NCI-H146 (cell line): ENCODE measurements around the gene PSAPL1.

Experiments
- DNase-seq: peaks from one replicate; lab custom pipeline; 2025; lab: John Stamatoyannopoulos, UW

Gene PSAPL1

DNA sequence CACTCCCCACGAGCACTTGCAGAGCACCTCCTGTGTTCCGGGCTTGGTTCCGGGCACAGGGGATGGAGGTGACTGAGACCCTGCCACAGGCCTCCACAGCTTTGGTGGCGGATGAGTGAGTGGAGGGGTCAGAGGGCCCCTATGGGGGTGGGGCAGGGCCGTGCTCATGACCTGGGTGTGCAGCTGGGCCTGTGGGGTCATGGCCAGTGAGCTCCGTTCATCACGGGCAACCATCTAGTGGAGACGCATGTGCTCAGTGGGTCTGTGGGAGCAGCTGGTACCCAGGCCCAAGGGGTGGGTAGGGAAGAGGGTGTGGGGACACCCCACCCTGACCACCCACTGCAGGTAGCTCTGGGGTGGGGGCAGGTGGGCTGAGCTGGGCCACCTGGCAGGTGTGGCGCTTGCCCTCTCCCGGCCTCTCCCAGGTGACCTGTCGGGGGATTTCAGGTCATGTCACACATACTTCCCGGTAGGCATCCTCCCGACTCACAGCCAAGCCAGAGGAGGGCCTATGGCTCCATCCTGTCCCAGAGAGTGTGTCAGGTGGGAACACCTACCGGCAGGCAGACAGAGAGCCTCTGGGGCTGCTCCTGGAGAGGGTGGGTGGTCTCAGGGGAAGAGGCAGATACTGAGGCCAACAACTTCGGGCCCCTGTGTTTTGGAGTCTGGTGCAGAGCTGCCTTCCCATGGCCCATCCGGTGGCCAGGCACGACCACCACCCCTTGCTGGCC lies 3.6 kb downstream of the PSAPL1 start:
- no peak for DNase-seq

DNA sequence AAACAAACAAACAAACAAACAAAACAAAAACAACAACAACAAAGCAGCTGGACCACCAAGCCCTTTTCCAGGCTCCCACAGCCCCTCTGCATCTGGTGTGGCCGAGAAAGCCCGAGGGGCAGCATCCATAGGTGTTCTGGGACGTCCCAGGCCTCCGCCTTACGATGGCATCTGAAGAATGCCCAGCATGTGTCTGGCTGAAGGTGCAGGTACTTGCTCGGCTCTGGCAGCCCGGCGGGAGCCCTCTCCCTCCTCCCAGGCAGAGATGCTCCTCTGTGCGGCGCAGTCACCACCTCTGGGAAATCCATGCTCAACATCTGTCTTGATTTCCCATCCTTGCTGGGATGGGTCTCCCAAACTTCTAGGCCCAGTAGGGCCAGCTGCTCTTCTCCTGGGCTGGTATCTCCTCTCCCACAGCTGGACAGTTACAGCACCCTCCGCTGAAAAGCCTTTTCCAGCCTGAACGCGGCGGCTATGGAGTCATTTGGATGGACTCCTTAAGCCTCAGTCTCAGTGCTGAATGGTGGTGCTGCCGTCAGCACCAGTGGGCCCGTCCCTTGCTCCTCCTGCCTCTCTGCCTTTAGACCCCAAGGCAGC lies 4.3 kb downstream of the PSAPL1 start:
- DNase-seq, result no peak

DNA sequence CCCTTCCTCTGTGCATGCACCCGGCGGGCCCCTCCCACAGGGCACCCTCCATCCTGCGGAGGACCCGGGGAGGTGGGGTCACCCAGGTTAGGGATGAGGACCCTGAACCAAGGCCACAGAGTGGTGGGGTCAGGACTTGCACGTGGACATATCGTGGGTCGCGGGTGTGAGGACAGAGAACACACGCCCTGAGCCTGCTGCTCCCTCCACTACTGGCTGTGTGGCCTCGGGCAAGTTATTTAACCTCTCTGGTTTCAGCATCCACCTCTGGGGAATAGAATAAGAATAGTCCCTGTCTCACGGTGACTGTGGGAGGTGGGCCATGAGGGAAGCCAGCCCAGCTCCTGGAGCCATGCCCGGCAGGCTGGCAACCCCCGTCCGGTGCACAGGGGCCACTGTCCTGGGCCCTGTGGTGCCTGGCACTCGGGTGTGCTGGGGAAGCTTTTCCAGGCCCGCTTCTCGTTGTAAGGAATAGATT lies 5.1 kb downstream of the PSAPL1 start:
- no peak for DNase-seq

DNA sequence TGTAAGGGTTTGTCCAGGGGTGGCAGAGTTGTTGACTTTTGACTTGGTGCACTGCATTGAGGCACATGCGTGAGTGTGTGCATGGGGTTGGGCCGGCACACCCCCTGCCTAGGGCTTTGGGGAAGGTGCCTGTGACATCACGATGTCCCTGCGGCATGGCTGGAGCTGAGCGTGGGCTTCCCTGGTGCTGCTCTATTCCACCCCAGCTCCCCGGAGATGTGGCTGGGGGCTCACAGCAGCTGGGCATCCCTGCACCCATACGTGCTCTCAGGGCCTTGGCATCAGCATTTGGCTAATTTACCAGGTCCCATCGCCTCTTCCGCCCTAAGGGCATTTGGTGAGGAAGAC lies 5.7 kb downstream of the PSAPL1 start:
- DNase-seq, result no peak

DNA sequence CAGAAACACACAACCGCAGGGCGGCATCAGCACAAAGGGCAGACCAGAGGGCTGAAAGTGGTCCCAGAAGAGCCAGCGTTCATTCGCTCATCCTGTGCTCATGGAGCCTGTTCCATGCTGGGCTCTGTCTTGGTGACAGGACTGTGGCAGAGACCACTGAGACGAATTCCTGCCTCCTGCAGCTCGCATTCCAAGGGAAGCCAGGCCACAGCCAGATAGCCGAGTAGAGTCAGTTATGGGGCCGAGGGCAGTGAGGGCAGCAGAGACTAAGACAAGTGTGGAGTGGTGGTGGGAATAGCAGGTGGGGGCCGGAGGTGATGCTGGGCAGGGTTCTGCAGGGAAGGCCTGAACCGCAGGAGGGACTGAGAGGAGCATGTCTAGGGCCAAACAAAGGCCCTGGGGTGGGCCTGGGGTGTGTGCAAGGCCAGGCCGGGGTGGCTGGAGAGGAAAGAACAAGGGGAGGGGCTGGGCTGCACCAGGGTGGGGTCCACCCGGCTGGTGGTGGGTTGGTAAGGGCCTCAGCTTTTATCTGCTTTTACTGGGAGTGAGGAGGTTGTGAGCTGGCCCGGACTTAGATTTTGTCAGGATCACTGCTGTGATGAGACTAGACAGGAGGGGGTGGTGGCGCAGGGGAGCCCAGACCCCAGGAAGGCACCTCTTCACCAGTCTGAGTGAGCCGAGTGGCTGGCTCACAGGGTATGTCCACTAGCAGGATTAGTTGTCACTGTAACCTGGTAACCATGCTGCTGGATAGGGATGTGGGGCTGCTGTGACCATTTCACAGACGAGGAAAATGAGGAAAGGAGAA lies 6.3 kb downstream of the PSAPL1 start:
- no peak for DNase-seq

DNA sequence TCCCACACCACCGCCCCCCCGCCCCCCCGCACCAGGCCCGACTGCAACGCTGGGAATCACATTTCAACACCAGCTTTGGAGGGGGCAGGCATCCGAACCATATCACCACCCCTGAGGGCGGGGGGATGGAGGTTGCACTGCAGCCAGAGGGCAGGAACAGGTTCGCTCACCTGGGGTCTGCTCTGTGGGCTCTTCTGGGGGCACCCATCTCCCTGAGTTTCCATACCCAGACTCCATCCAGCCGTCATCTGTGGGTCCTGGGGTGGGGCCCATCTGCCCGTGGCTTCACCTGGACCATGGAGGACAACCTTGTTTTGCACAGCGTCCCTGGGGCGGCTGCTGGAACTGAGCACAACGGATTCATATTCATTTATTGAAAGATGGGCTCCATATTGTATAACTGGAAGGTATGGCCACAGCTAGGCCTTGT lies 6.9 kb downstream of the PSAPL1 start:
- DNase-seq, result no peak

DNA sequence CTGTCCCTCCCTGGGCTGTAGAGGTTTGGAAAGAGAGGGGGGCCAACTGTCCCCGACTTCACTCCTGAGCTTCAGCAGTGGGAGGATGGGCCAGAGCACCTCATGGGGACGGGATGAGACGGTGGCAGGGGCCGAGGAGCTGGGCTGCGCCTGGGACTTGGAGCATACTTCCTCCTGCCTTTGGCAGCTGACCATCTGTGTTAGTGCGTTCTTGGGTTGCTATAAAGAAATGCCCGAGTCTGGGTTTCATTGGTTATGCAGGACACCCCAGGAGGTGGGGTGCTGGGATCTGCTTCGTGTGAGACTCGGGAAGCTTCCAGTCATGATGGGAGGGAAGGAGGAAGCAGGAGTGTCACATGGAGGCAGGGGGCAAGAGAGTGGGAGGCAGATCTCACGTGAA lies 7.4 kb downstream of the PSAPL1 start:
- DNase-seq, result no peak

DNA sequence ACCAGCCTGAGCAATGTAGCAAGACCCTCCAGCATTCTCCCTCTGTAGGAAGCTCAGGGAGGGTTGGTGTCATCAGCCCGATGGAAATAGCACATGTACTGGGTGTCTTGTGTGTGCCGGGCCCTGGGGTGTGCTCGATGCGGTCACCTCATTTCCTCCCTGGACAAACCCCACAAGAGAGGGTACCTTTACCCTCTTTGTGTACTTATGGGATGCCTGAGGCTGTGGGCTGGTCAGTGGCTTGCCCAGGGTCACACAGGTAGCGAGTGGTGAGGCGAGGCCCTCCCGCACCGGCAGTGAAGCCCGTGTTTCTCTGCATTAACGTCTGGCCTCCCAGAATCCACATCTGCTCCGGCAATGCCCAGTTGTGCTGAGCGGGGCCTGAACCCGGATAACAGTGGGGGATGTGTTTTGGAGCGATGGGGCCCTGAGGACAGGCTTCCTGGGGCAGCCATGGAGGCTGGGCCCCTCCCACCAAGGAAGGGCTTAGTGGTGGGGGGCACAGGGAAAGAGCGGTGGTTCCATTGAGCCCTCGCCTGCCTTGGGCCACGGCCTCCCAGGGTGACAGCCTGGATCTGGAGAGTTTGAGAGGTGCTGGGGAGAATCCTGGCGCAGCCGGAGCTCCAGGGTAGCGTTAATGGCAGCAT lies 8.1 kb downstream of the PSAPL1 start:
- no peak for DNase-seq

DNA sequence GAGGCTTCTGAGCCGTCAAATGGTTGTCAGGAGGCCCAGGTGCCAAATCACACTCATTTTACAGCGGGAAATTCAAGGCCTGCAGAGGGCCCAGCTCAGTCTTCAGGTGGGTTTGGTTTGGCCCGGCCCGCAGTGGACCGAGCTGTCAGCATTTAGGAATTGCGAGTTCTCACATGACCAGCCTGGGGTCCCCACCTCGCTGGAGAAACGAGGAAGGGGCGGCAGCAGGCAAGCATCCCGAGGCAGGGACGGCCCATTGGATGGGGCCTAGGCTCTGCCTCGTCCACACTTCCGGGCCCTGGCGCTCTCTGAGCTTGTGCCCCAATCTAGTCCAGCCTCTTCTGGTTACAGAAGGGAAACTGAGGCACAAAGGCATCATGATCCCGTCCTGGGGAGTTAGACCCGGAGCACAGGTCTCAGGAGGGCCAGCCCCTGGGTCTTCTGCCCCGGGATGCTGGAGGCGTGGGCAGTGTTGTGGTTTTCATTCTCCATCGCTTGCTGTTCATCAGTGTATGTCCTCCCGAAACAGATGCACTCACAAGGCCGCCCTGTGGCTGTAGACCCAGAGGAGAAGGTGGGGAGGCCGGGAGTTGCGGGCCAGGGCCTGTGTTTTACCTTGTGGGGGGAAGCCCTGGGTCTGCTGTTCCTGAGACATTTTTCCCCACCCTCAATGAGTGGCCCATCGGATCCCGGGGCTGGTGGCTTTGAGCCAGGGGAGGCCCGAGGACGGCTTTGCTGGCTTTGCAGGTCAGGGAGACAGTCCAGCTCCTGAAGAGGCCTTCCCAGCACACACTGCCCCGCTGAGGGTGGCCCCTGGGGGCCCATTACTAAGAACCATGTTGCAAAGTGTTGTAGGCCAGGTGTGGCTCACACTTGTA lies 8.9 kb downstream of the PSAPL1 start:
- DNase-seq, result no peak

DNA sequence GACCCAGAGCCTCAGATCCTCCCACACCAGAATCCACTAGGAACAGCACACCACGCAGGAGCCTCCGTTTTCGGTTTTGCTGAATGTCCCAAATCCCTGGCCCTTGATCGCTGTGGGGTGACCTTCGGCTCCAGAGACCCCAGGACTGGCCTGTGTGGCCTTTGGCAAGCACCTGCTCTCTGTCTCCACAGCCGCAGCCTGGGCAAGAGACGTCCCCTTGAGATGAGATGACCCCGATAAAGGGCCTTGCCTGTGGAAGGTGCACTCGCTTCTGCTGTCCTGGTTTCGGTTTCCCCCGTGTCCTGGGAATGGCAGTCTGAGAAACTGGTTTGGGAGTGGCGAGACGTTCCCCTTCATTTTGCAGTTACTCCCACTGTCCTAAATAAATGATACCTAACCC lies 9.6 kb downstream of the PSAPL1 start:
- no peak for DNase-seq

DNA sequence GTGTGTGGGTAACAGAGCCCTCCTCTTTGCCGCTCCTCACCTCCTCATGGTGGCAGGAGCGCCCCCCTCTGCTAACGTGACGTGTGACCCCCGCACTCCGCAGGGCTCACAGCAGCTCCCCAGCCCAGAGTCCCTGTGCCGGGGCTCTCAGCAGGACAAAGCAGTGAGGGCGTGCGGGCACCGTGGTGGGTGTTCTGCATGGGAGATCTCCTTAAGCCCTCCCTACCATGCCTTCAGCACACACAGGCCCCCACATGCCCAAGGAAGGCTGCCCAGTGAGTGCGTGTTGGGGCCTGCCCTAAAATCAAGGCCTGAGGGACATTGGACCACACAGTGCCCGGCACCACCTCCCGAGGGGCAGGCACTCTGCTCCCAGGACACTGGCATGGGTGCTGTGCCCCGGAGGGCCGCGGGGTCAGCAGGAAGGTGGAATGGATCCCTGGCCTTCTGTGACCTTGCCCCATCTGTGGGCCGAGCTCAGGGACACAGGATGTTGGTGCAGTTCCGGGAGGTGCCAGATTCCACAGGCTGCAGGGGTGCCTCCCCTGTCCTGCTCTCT lies 10.1 kb downstream of the PSAPL1 start:
- no peak for DNase-seq

DNA sequence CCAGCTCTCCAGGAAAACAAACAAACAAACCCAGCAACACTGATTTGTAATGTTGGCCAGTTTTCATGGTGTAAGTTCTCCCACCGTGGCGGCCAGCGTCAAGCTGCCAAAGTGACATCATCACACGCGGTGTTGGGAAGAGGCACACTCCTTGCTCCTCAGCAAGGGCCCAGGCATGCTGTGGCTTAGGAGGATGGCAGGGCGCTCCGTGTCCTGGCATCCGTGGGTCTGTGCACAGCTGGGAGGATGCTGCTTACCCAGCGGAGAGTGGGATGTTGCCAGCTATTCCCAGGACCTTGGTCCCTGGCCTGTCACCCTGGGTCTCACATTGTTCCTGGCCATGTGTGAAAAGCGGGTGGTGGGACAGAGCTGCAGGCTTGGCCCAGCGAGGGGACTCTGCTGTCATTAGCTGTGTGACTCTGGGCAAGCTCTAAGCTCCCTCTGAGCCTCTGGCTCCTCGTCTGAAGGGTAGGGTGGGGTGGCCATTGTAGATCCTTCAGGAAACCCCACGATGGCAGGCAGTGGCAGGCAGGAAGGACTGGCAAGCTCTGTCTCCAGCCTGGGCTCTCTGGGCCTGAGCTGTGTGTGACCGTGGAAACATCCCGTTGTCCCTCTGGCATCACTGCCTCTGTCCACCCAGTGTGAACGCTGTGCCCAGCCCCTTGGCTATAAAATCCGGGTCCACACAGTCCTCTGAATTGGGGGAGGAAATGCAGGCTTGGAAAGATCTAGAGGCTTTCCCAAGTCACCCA lies 10.8 kb downstream of the PSAPL1 start:
- DNase-seq, result no peak

DNA sequence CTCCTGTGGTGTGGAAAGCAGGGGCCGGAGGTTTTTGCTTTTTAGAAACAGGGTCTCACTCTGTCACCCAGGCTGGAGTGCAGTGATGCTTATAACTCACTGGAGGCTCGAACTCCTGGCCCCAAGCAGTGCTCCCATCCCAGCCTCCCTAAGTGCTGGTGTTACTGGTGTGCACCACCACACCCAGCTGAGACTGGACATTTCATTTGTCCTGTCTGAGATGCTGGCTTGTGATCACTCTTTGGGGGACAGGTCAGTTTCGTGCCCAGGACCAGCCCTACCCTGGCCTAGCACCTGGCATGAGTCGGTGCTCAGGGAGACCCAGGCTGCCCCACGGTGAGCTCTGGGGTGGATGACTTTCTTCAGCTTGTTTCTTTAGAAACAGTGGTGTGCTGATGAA lies 11.3 kb downstream of the PSAPL1 start:
- no peak for DNase-seq

DNA sequence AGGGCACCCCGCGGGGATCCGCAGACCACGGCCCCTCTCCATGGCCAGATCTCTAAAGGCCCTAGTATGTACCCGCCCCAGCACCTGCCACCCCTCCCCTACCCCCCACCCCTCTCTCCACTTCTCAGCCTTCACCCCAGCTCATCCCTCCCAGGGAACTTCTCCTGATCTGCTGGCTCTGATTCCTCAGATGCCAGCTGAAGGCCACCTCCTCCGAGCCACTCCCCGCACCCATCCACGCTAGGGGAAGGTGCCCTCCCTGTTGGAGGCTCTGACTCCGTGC lies 11.9 kb downstream of the PSAPL1 start:
- DNase-seq, result no peak

DNA sequence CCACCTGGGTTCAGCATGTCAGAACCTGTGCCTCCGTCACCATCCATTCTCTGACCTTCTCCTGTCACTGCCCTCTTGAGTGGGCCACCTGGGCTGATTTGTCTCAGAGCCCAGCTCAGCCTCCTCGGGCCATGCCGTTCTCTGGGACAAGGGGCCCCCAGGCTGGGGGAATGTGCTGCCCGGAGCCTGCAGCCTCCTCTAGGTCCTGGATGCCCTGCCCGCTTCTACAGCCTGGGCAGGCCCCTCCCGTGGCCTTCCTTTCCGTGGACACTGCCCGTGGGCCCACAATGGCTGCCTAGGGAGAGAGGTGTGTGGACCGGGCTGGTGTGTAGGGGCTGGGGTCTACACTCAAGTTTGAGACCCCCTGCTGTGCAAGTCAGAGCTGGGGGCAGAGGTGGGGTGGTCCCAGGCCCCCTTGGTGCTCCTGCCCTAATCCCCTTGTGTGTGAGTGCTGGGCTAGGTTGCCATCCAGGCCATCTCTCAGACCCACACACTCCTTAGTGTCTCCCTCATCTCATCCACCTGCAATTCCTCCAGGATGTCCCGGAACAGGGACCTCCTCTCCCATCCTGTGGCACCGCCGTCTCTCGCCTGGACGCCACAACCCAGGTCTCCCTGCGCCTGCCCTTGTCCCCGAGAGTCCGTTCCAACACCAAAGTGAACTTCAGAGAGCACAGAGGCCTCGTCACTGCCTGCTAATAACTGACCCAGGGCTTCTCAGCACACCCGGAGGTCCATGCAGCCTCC lies 12.4 kb downstream of the PSAPL1 start:
- no peak for DNase-seq

DNA sequence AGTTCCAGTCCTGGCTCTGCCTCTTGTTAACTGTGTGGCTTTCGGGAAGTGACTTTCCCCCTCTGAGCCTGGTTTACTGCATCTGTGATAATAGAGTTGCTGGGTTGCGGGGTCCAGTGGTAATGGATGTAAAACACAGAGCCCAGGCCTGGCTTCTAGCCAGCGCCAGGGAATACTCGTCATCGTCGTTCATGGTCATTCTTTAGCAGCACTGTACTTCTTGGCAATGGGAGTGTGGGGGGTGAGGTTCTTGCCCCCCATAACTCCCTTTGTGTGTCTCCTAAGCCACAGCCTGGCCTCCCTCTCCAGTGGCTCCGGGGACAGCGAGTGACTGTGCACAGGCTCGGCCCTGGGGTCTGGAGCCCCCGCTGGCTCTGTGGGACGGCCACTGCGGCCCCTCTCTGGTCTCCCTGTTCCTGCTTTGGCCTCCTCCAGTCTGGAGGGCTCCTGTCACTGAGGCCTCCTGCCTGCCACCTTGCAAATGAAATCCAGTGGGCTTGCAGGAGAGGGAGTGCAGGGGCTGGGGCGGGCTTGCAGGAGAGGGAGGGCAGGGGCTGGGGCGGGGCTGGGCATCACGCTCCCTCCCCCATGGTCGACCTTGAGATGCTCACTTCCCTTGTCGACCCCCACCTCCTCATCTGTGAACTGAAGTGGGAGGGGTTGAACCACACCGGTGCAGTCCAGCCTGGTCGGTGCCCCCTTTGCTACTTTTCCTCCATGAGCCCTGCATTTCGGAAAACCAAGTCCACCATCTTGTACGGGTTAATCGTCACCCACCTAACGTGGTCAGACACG lies 13.2 kb downstream of the PSAPL1 start:
- no peak for DNase-seq

DNA sequence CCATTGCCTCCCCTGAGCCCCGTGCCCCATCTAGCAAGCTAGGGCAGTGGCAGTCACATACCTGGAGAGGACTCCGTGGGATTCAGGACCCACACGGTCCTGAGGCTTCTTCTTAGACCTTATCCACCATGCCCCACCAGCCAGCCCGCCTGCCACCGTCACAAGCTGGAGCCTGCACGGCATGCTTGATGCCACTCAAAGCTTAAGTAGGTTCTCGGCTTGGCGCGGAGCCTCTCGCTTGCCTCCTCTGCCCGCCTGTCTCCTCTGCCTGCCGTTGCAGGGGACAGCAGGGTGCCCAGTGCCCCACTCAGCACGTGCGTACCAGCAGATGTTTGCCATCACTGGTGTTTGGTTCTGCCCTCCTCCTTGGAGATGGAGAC lies 14.1 kb downstream of the PSAPL1 start:
- DNase-seq, result no peak

DNA sequence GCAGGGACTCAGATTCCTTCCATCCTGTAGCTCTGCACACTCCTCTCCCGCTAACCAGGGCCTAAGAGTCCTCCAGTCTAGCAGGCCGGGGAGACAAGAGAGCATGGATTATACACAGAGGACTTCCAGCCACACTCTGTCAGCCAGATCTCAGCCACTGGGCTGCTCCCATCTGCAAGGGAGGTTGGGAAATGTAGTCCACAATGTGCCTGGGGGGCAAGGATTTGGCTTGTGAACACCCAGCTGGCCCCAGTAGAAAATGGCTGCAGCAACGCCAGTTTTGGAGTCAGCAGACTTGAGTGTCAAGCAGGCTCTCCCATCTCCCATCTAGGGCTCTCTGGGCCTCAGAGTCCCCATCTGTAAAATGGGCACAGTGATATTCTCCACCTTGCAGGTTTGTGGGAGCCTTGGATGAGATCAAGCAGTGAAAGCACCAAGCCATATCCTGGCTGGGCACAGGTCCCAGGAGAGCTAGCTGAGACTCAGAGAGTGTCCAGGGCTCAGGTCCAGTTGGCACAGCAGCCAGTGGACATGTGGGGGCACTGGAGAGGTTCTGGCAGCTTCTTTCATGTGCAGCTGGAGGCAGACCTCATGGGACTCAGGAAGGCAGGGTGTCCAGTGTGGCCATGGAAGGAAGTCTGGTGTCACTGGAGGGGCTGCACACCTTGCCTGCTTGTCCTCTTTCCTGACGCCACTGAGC lies 14.6 kb downstream of the PSAPL1 start:
- no peak for DNase-seq
